ENCODE results near the gene ATP5F1A. TPM values are rescaled to one million over a fixed set of nuclear protein-coding genes. Genes with fewer than 3 reads are reported as not detected.

Gene ATP5F1A
- 442 and 486 TPM in 2 replicates for total RNA-seq

DNA sequence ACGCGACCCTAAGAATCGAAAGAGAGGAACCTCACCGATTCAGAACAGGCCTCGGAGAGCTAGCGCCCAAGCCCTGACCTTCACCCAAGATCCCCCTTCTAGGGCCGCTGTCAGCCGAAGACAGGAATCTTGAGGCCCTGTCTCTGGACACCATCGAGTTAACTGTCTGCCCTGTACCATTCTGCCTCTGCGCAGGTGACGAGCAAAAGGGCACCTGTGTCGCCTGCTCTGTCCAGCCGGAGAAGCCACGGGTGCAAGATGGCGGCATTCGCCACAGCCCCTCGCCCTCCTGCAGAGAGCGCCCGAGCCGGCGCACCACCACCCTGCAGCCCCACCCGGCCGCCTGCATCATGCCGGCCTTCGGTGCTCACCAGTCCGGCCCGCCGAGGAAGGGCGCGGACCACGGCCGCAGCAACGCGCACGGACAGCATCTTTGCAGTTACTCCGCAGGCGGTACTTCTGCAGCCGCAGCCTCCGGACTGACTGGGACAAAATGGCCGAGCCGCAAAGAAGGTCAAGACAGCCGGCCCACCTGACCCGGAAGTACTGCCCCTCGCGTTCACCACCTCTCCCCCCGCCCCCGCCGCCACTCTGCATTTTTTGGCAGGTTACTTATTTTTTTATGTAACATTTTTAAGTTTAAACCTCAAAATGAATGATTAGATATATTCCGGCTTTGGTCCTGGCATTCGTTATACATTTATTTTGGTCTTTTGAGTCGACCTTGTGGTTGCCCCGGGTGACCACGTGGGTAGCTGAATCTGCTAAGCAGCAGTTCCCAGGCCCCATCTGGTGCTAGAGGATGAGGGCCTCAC is at the start of gene ATP5F1A:
ATP5F1A (minus strand) TSS at position 496 of the 815 bp plus-strand sequence; CDS start at position 431, 65 bp downstream.

GRCh38 chr18:46104128-46104911 is 6.2 kb upstream of the ATP5F1A start, which contains the start of gene HAUS1:
HAUS1 (plus strand) TSS chr18:46104385; CDS start chr18:46104412, 27 bp downstream.

DNA sequence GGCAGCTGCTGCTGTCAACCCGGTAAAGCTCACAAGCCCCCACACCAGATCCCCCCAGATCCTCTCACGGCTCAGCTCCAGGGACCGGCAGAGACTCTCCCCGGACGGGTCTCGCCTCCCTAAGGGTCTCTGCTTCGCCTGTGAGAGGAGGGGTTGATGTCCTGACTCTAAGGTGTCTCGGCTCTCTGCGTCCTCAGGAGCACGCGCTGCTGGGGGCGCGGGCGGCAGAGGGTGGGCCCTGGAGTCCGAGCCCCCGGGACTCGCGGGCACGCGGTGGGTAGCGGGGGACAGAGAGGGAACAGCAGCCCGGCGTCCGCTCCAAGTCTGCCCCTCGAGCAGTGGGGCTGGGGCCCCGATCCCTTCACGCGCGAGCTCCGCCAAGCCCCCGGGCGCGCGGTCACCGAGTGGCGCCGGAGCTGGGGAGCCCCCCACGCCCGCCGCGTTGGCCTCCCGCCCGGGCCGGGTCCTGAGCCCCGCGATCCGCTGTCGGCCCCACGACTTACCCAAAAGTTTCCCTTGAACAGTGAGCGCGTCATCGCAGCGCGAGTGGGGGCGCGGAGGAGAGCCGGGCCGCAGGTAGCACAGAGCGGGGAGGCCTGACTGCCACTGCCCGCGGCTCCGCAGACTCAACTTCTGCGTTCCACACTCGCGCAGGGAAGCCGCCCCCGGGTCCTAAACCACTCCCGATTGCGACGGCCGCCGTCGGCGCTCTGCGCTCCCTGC is 26.3 kb downstream of the ATP5F1A start, which contains the start of gene PSTPIP2:
PSTPIP2 (minus strand) TSS at position 608 of the 723 bp plus-strand sequence; CDS start at position 536, 72 bp downstream.

Other genes starting within 250 kb of the ATP5F1A start
- gene EPG5, start 131.0 kb downstream of the ATP5F1A start, total RNA-seq: 22.3 and 25.5 TPM in 2 replicates
- gene PSTPIP2, start 26.0 kb downstream of the ATP5F1A start, total RNA-seq: 4.0 and 5.6 TPM in 2 replicates
- 53.7 and 73.4 TPM in 2 replicates for gene HAUS1, start 6.1 kb upstream of the ATP5F1A start, total RNA-seq

Data from mammary microvascular endothelial cell (primary cell).